ENCODE data around the gene KLK6.

DNA sequence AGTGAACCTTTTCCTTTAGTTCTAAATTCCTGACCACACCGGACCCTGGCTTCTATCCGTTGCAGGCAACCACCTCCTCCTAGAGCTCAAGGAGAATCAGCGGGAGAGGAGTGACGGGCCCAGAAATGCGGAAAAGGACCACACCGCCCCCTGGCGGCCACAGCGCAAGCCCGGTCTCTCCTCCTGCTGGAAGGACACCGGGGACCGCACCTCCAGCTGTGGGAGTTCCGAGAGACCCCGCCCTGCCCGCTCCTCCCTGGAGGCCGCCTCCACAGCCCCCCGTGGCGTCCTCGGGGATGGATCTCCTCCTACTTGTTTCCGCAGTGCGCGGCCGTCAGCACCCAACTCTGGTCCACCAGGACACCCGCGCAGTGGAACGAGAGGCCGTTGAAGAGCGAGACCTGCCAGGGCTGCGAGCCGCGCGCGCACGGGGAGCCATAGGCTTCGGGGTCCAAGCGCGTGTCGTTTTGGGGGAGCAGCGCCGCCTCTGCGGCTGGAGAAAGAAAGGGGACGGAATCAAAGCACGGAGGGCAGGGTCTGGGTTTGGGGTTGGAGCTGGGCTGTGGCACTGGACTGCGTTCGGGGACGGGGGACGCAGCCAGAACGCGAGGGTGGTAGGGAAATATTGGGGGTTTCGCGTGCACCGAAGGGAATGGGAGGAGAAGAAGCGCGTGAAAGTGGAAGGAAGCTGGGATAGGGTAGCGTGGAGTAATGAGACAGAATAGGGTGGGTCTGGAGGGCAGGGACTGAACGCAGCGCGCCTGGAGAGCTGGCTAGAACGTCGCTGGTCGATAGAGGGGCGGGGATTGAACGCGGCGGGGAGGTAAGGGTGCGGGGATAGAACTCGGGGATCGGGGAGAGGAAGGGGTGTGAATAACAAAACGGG is 47.6 kb upstream of the KLK6 start:
- TF ChIP-seq CTCF (IDR thresholded peaks at IDR 0.05; ENCODE audit: extremely low read depth in 1 of 2, insufficient read depth in 1 of 2, low read depth in 1 of 2, low read length in 2 of 2): peak; percentile 79 to 91
- TF ChIP-seq JUN (IDR thresholded peaks at IDR 0.05; ENCODE audit: borderline replicate concordance, insufficient read depth, insufficient read length, low read depth): no peak
- no peak for TF ChIP-seq POLR2AphosphoS5 (IDR thresholded peaks at IDR 0.05; ENCODE audit: insufficient read depth, low read depth, low read length)
- TF ChIP-seq POLR2A (IDR thresholded peaks at IDR 0.05; ENCODE audit: low read depth, low read length): no peak
- TF ChIP-seq GATA2 (IDR thresholded peaks at IDR 0.05; ENCODE audit: insufficient read depth, insufficient read length, low read depth, low read length): no peak
- peak; percentile 48 for TF ChIP-seq EZH2 (IDR thresholded peaks at IDR 0.05; ENCODE audit: borderline replicate concordance, low read depth, low read length, severe bottlenecking)
- no peak for TF ChIP-seq MAX (IDR thresholded peaks at IDR 0.05; ENCODE audit: insufficient read depth, insufficient read length)
- TF ChIP-seq FOS (IDR thresholded peaks at IDR 0.05; ENCODE audit: borderline replicate concordance, insufficient read depth, low read length): no peak
- TF ChIP-seq MYC (IDR thresholded peaks at IDR 0.05; ENCODE audit: low read depth, low read length): no peak

Measured in endothelial cell of umbilical vein (primary cell).